Left lung (tissue), 10 donors: ENCODE results near the gene RYR3. TPM values are rescaled to one million over a fixed set of nuclear protein-coding genes. Genes with fewer than 3 reads are reported as not detected.

ENCODE experiments used
- ATAC-seq: fragments of 200-7000 bp; cut with Tn5 transposase; one replicate; pipeline ENCODE4 v1.9.1; 2020; ENCODE audit warnings: moderate library complexity
- DNase-seq, 4 donors: peaks; one replicate each; pipeline ENCODE4 v3.0.0-alpha.2; 2013 to 2020
- H3K27ac ChIP-seq, 2 donors: fragments of 200-600 bp; sonication (generic) in 1 of 2; one replicate each; pipeline versions ENCODE4 v1.5.0 to v1.8.0; 2020 to 2021
- H3K27me3 ChIP-seq, 2 donors: fragments of 200-600 bp; sonication (generic) in 1 of 2; one replicate each; pipeline versions ENCODE4 v1.5.0 to v1.8.0; 2020 to 2021
- H3K36me3 ChIP-seq, 2 donors: fragments of 200-600 bp; sonication (generic) in 1 of 2; one replicate each; pipeline versions ENCODE4 v1.5.0 to v1.8.0; 2020 to 2021
- H3K4me1 ChIP-seq, 2 donors: fragments of 200-600 bp; one replicate each; pipeline ENCODE4 v1.8.0; 2021
- H3K4me3 ChIP-seq, 2 donors: fragments of 200-600 bp; sonication (generic) in 1 of 2; one replicate each; pipeline versions ENCODE4 v1.5.0 to v1.8.0; 2020 to 2021; ENCODE audit warnings: mild to moderate bottlenecking in 1 of 2
- H3K9me3 ChIP-seq, 2 donors: fragments of 200-600 bp; sonication (generic) in 1 of 2; one replicate each; pipeline versions ENCODE4 v1.5.0 to v1.8.0; 2020 to 2021
- CTCF ChIP-seq, 2 donors: fragments of 200-600 bp; sonication (generic) in 1 of 2; IDR thresholded peaks; one replicate each; pipeline versions ENCODE4 v1.5.0 to v1.8.0; 2021; ENCODE audit warnings: antibody characterized with exemption in 2 of 2
- intact Hi-C, 2 donors: fragments of 100-400 bp; cut with DNase I; formaldehyde crosslinking; loops; one replicate each; pipeline versions ENCODE4 v1.11.2 to v1.14.2; 2022
- polyA plus RNA-seq, 6 donors: library from polyadenylated mRNA; unstranded; fragments of 120-200 nt; gene quantifications; one replicate each; pipeline ENCODE4 v1.2.1, GENCODE V29; 2013; ENCODE audit not compliant: insufficient read length in 6 of 6
- total RNA-seq, 2 donors: library from RNA; stranded (reverse); fragmentation: NEBNext Ultra II Directional; extraction: Animal tissue kit (Norgen Biotek cat#: 25700); gene quantifications; one replicate each; pipeline ENCODE4 v1.2.1, GENCODE V29; 2021
- donor health status: DM: no; HTN: yes; CAD: no.
- donor health status: DM: no; HTN: no; CAD: no.

Gene RYR3
- total and polyA plus RNA-seq, 8 donors, result 0.24 to 12.6 (median 8.6) TPM

GRCh38 chr15:33473714-33474113 lies 162.9 kb downstream of the RYR3 start:
- no peaks in the 10 kb centered on the region for H3K36me3 ChIP-seq
- intact Hi-C loops, result no loop called here
- no peaks in the 10 kb centered on the region for H3K9me3 ChIP-seq
- no peaks in the 10 kb centered on the region for H3K27me3 ChIP-seq
- DNase-seq (no peak), ATAC-seq (no peak)
- H3K27ac ChIP-seq, result no peak overlapping the region
- H3K4me1 ChIP-seq, result no peaks in the 10 kb centered on the region
- TF ChIP-seq CTCF (IDR thresholded peaks at IDR 0.05), result no peak
- H3K4me3 ChIP-seq, result no peak overlapping the region

GRCh38 chr15:33476076-33476475 lies 165.3 kb downstream of the RYR3 start:
- no peaks in the 10 kb centered on the region for H3K4me1 ChIP-seq
- H3K27ac ChIP-seq, result no peak overlapping the region
- H3K4me3 ChIP-seq, result no peak overlapping the region
- no peaks in the 10 kb centered on the region for H3K27me3 ChIP-seq
- peaks cover 0 to 4% of the 10 kb centered on the region in 2 donors for H3K9me3 ChIP-seq
- no peaks in the 10 kb centered on the region for H3K36me3 ChIP-seq
- no peak for TF ChIP-seq CTCF (IDR thresholded peaks at IDR 0.05)
- no peak for ATAC-seq
- intact Hi-C loops, result no loop called here
- no peak for DNase-seq

- Histone ChIP-seq H3K27me3 (no peaks in the 10 kb centered on the region), H3K4me1 (no peaks in the 10 kb centered on the region), H3K27ac (no peak overlapping the region), H3K9me3 (peaks cover 0 to 7% of the 10 kb centered on the region in 2 donors), H3K4me3 (no peak overlapping the region), H3K36me3 (no peaks in the 10 kb centered on the region)
- no peak for DNase-seq
- no peak for ATAC-seq
- intact Hi-C loops, result no loop called here
- TF ChIP-seq CTCF (IDR thresholded peaks at IDR 0.05), result no peak
These were observed 166.1 kb downstream of the RYR3 start for GRCh38 chr15:33476908-33477307.

- H3K9me3 ChIP-seq, result no peaks in the 10 kb centered on the region
- no peaks in the 10 kb centered on the region for H3K36me3 ChIP-seq
- ATAC-seq (no peak), DNase-seq (no peak)
- H3K4me1 ChIP-seq, result no peaks in the 10 kb centered on the region
- TF ChIP-seq CTCF (IDR thresholded peaks at IDR 0.05), result no peak
- no peak overlapping the region for H3K27ac ChIP-seq
- H3K4me3 ChIP-seq, result no peak overlapping the region
- intact Hi-C loops, result no loop called here
- H3K27me3 ChIP-seq, result no peaks in the 10 kb centered on the region
These were observed 178.6 kb downstream of the RYR3 start for GRCh38 chr15:33489335-33489734.

GRCh38 chr15:33490703-33491102 lies 179.9 kb downstream of the RYR3 start:
- Histone ChIP-seq H3K4me1 (no peaks in the 10 kb centered on the region), H3K36me3 (no peaks in the 10 kb centered on the region), H3K4me3 (no peak overlapping the region), H3K27me3 (no peaks in the 10 kb centered on the region), H3K27ac (no peak overlapping the region), H3K9me3 (no peaks in the 10 kb centered on the region)
- no peak for DNase-seq
- ATAC-seq, result no peak
- intact Hi-C loops, result no loop called here
- TF ChIP-seq CTCF (IDR thresholded peaks at IDR 0.05), result no peak
